Activated gamma-delta T cell treated with Interleukin-2 at 50 U/mL for 16 hours (primary cell): ENCODE results near the gene CADM4.
"Not testable (repeated sequence)": the region's sequence is repeated elsewhere in the genome, so short reads cannot be mapped to it uniquely, and the experiment has no call there.

ENCODE experiments used
- DNase-seq: peaks from one replicate; pipeline ENCODE4 v3.0.0-alpha.2; 2020

CADM4 gene

DNA sequence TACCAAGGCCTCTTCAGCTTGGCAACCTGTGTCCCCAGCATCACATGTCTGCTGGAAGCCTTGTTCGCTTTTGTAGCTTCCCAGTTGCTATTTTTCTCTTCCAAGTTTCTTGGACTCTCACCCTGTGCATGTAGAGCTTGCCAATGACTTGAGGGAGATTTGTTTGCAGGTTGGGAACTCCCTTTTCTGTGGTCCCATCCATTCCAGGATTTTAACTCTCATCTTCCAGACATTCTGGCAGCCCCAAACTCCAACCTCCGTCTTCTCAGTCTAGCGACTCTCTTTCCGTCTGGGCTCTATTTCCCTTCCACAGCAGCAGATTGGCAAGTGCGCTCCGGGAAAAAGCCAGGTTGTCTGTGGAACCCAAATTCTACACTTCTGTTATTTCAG, 21.3 kb upstream of the CADM4 start:
- no peak for DNase-seq

DNA sequence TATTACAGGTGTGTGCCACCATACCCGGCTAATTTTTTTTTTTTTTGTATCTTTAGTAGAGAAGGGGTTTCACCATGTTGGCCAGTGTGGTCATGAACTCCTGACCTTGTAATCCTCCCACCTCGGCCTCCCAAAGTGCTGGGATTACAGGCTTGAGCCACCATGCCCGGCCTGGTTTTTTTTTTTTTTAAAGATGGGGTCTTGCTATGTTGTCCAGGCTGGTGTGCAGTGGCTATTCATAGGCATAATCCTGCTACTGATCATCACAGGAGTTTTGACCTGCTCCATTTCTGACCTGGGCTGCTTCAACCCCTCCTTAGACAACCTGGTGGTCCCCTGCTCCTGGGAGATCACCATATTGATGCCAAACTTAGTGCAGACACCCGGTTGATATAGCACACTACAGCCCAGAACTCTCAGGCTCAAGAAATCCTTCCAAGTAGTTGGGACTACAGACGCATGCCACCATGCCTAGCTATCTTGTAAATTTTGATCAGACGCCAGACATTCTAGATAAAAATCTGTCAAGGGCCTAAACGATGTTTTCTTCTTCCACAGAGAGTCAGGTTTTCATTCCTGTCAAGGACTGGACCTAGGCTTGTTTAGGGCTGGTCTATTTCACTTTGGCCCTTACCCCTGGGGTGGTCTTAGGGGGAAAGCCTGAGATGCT, 20.8 kb upstream of the CADM4 start:
- DNase-seq = no peak

- DNase-seq = no peak
Observed at GRCh38 chr19:43658494-43658893, 18.8 kb upstream of the CADM4 start.

DNA sequence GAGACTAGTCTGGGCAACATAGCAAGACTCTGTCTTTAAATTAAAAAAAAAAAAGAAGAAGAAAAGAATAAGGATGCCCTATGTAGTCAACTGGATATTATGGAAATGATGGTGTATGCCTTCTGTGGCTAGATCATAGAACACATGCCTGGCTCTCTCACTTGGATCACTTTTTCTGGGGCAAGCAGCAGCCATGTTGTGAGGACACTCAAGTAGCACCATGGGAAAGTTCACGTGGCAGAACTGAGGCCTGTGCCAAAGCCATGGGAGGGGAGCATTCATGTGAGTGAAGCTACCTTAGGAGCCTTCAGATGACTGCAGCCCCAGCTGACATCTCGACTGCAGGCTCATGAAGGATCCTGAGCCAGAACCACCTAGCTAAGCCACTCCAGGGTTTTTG, 18.4 kb upstream of the CADM4 start:
- DNase-seq = no peak

- no peak for DNase-seq
Observed at GRCh38 chr19:43656436-43656835, 16.8 kb upstream of the CADM4 start.

GRCh38 chr19:43652546-43652874, 12.9 kb upstream of the CADM4 start:
- DNase-seq = no peak

- peak; percentile 19 for DNase-seq
Observed at GRCh38 chr19:43651758-43652545, 12.3 kb upstream of the CADM4 start.

DNA sequence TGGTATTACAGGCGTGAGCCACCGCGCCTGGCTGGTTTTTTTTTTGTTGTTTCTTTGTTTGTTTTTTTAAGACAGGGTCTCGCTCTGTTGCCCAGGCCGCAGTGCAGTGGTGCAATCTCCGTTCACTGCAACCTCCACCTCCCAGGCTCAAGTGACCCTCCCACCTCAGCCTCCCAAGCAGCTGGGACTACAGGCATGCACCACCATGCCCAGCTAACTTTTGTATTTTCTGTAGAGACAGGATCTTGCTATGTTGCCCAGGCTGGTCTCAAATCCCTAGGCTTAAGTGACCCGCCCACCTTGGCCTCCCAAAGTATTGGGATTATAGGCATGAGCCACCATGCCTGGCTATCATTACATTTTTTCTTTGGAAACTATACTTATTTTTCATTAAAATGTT, 10.6 kb upstream of the CADM4 start:
- not testable (repeated sequence) for DNase-seq

- DNase-seq = no peak
Observed at GRCh38 chr19:43649514-43649913, 9.9 kb upstream of the CADM4 start.

DNA sequence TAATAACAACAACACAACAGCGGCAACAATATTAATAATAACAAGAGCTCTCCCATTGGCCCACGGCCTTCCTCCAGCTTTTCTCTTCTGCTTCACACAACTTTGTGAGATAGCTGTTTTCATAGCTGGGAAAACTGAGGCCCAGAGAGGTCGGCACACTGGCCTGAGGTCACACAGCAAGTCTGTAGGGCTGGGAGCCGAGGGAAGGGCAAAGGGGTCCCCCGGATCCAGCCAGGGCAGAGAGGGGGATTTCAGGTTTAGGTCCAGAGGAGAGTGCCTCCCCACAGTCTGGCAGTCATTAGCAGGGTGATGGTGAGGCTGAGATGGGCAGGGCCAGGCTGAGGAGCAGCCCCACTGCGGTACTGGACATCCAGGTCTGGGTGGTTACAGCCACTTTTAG, 9.0 kb upstream of the CADM4 start:
- DNase-seq = no peak

- DNase-seq = no peak
Observed at GRCh38 chr19:43644181-43644580, 4.5 kb upstream of the CADM4 start.

DNA sequence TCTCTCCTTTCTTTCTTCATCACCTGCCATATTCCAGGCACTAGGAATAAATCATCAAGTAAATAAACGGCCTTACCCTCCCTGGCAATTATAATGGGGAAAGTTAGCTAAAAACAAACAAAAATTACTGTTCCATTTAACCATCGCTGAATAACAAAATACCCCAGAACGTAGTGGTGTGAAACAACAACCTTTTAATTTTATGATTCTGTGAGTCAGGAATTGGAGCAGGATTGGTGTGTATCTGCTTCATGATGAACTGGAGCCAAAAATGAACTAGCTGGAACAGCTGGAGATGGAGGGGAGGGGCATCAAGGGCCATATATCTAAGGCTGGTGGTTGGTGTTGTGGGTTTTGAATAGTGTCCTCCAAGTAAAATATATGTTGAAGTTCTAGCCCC, 3.7 kb upstream of the CADM4 start:
- DNase-seq = no peak

- no peak for DNase-seq
Observed at GRCh38 chr19:43642531-43642930, 2.9 kb upstream of the CADM4 start.

DNA sequence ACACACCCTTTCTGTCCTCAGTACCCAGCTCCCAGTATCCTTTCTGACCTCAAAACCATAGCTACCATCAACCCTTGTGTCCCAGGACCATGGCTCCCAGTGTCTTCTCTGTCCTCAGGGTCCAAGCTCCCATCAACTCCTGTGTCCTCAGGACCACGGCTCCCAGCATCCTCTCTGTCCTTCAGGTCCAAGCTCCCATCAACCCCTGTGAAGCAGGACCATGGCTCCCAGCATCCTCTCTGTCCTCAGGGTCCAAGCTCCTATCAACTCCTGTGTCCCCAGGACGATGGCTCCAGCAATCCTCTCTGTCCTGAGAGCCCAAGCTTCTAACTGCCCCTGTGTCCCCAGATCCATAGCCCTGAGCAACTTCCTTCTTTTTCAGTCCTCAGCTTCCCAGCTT, 1.7 kb upstream of the CADM4 start:
- DNase-seq = no peak

DNA sequence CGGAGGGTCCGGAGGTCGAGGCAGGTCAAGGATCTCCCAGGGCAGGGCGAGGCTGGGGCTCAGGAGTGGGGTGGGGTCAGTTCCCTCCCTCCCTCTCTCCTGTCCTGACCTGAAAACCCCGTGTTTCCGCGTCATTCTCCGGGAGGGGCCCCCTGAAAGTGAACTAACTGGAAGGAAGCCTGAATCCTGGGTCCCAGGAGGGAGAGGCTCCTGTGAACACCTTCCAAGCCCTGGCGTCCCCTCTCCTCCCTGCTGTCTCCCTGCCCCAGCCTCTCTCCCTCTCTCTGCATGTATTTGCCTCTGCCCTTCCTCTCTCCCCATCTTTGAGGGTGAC, 741 bp upstream of the CADM4 start:
- no peak for DNase-seq

GRCh38 chr19:43638995-43639518, 593 bp downstream of the CADM4 start:
- no peak for DNase-seq

DNA sequence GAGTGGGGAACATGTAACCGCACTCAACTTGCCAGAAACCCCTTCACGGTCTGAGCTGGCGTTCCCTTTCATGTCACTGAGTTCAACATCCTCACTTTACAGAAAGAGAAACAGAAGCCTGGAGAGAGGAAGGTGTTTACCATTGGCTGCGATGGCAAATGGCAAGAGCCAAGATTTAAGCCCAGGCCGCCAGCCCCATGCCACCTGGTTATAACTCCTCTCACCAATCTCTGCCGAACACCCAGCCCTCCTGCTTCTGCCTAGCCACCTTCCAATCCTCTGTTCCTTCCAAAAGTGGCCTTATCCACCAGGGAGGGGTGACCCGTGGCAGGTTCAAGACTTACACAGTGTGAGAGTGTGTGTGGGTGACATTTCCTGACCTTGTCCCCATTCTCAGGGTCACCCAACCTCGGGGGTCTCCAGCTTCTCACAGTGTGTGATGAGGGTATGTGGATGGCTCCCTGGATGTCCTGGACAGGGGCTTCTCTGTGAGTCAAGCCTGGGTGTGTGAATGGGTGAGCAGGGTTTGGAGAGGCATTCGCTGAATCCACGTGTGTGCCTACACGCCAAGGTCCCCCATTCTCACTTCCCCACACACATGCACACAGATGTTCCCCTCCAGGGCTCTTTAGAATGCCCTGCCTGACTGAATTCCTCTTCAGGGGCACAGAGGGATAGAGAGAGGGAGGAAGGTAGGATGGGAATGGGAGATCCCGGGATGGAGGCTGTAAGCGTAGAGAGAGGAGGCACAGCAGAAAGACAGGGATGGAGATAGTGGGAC, 1.2 kb downstream of the CADM4 start:
- DNase-seq = no peak

DNA sequence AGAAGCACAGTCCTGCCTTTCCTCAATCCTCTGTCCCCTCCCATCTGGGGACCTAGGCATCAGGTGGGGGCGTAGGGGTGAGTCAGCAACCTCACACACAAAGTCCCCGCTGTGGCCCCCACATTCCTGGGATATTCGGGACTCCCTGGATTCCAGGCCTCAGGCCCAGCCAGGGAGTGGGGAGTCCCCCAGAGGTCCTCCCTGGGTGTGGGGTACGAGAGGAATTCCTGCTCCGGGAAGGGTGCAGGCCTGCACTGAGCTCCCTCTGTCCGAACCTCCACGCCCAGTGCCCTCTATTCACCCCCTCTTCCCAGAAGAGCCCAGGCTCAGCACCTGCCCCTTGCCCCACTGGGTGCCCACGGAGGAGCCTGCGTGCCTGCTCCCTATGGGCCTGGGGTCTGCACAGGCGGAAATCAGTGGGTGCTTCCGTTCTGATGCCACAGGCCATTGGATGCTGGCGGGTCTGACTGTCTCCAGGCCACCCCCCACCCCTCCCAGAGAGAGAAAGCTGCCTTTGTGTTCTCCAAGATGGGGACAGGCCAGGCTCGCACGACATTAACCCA, 3.4 kb downstream of the CADM4 start:
- no peak for DNase-seq

GRCh38 chr19:43635561-43635940, 4.1 kb downstream of the CADM4 start:
- not testable (repeated sequence) for DNase-seq

GRCh38 chr19:43634872-43635560, 4.6 kb downstream of the CADM4 start:
- no peak for DNase-seq

- no peak for DNase-seq
Observed at GRCh38 chr19:43634506-43634871, 5.2 kb downstream of the CADM4 start.

DNA sequence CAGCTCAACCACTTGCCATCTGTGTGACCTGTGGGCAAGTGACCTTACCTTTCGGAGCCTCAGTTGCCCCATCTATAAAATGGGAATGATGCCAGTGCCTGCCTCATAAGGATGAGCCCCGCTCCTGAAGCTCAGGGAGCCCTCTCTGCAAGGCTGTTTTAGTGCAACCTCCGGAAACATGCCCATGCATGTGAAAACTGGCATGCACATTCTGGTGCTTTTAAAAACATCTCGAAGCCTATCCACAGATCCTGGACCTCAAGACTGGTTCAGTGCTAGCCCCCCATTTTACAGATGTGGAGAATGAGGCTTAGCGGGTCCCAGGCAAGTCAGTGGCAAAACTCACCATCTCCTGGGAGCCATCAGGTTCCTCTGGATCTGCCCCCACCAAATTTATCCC, 5.6 kb downstream of the CADM4 start:
- no peak for DNase-seq

DNA sequence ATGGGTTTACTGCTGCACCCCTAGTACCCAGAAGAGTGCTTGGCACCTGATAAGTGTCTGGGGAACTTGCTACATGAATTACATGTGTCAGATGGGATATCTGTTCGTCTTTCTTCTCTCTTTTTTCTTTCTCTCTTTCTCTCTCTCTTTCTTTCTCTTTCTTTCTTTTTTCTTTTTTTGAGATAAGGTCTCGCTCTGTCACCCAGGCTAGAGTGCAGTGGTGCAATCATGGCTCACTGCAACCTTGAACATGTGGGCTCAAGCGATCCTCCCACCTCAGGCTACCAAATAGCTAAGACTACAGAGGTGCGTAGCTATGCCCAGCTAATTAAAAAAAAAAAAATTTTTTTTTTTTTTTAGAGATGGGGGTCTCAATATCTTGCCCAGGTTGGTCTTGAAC, 6.1 kb downstream of the CADM4 start:
- DNase-seq = no peak
